Measurements from ENCODE around the gene NDUFAF8.

Gene NDUFAF8

GRCh38 chr17:81259058-81259605 lies 20.0 kb downstream of the NDUFAF8 start:
- Histone ChIP-seq H3K27me3 (replicated peaks in 2 of 5; ENCODE audit: control insufficient read depth in 4 of 5, insufficient read depth in 5 of 5, low read length in 4 of 5) (no peaks in the 10 kb centered on the region), H3K9me3 (ENCODE audit: control extremely low read depth in 1 of 5, control insufficient read depth in 4 of 5, insufficient read depth in 2 of 5, low read depth in 1 of 5, low read length in 4 of 5) (no peaks in the 10 kb centered on the region), H3K36me3 (ENCODE audit: control insufficient read depth in 4 of 4, insufficient read depth in 4 of 4, low read length in 3 of 4) (peaks cover 4 to 84% (median 57%) of the 10 kb centered on the region in 4 experiments), H3K4me1 (ENCODE audit: control extremely low read depth in 1 of 4, control insufficient read depth in 4 of 4, insufficient read depth in 4 of 4, low read length in 3 of 4) (peaks cover 0 to 9% (median 0%) of the 10 kb centered on the region in 4 experiments), H3K27ac (ENCODE audit: insufficient read depth in 1 of 2, low read depth in 1 of 2, low read length in 2 of 2, poor library complexity in 1 of 2, severe bottlenecking in 2 of 2) (no peak overlapping the region), H3K4me3 (ENCODE audit: control insufficient read depth in 1 of 7, extremely low read depth in 1 of 7, insufficient read depth in 4 of 7, low read depth in 2 of 7, low read length in 6 of 7) (no peak overlapping the region)
- ChIA-PET CTCF (interaction anchor here (0.8 to 2.4 kb wide), 4 partner anchors 50 to 280 kb away, joined by 3 to 8 read pairs (median 3); no protein-coding TSS in a partner anchor), POLR2A (no interaction called here)
- no peak for DNase-seq
- WGBS (ENCODE audit: insufficient coverage): 96% methylated on average over 22 of the region's 23 CpGs

DNA sequence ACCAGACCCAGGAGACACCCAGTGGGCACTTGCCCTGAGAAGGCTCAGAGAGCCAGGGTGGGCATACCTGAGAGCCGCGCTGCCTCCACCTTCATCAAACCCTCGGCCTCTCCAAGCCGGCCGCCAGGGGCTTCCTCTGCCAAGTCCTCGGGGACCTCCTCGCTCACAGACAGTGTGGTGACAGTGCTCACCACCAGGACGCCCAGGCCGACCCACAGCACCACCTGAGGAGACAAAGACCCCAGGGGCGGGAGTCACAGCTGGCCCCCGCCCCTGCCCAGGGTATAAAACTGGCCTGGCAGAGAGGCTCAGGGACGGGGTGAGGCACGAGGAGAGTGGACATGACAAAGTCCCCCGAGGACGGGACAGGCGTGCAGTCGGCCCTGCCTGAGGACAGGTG lies 21.1 kb downstream of the NDUFAF8 start:
- Histone ChIP-seq H3K9me3 (ENCODE audit: control extremely low read depth in 1 of 5, control insufficient read depth in 4 of 5, insufficient read depth in 2 of 5, low read depth in 1 of 5, low read length in 4 of 5) (no peaks in the 10 kb centered on the region), H3K27me3 (replicated peaks in 2 of 5; ENCODE audit: control insufficient read depth in 4 of 5, insufficient read depth in 5 of 5, low read length in 4 of 5) (no peaks in the 10 kb centered on the region), H3K4me1 (ENCODE audit: control extremely low read depth in 1 of 4, control insufficient read depth in 4 of 4, insufficient read depth in 4 of 4, low read length in 3 of 4) (peaks cover 0 to 4% (median 0%) of the 10 kb centered on the region in 4 experiments), H3K36me3 (ENCODE audit: control insufficient read depth in 4 of 4, insufficient read depth in 4 of 4, low read length in 3 of 4) (peaks cover 4 to 90% (median 62%) of the 10 kb centered on the region in 4 experiments), H3K4me3 (ENCODE audit: control insufficient read depth in 1 of 7, extremely low read depth in 1 of 7, insufficient read depth in 4 of 7, low read depth in 2 of 7, low read length in 6 of 7) (no peak overlapping the region), H3K27ac (ENCODE audit: insufficient read depth in 1 of 2, low read depth in 1 of 2, low read length in 2 of 2, poor library complexity in 1 of 2, severe bottlenecking in 2 of 2) (no peak overlapping the region)
- WGBS (ENCODE audit: insufficient coverage): 95% methylated on average over 17 of the region's 17 CpGs
- DNase-seq: no peak
- ChIA-PET CTCF (interaction anchor here (0.6 to 0.9 kb wide), 2 partner anchors 180 to 341 kb away, joined by 3 read pairs; no protein-coding TSS in a partner anchor), POLR2A (no interaction called here)

- Histone ChIP-seq H3K9me3 (ENCODE audit: control extremely low read depth in 1 of 5, control insufficient read depth in 4 of 5, insufficient read depth in 2 of 5, low read depth in 1 of 5, low read length in 4 of 5) (no peaks in the 10 kb centered on the region), H3K36me3 (ENCODE audit: control insufficient read depth in 4 of 4, insufficient read depth in 4 of 4, low read length in 3 of 4) (peaks cover 4 to 90% (median 64%) of the 10 kb centered on the region in 4 experiments), H3K4me3 (ENCODE audit: control insufficient read depth in 1 of 7, extremely low read depth in 1 of 7, insufficient read depth in 4 of 7, low read depth in 2 of 7, low read length in 6 of 7) (no peak overlapping the region), H3K27ac (ENCODE audit: insufficient read depth in 1 of 2, low read depth in 1 of 2, low read length in 2 of 2, poor library complexity in 1 of 2, severe bottlenecking in 2 of 2) (no peak overlapping the region), H3K4me1 (ENCODE audit: control extremely low read depth in 1 of 4, control insufficient read depth in 4 of 4, insufficient read depth in 4 of 4, low read length in 3 of 4) (no peaks in the 10 kb centered on the region), H3K27me3 (replicated peaks in 2 of 5; ENCODE audit: control insufficient read depth in 4 of 5, insufficient read depth in 5 of 5, low read length in 4 of 5) (no peaks in the 10 kb centered on the region)
- ChIA-PET CTCF (interaction anchor here (0.6 to 0.9 kb wide), 2 partner anchors 180 to 341 kb away, joined by 3 read pairs; no protein-coding TSS in a partner anchor), POLR2A (no interaction called here)
- no peak for DNase-seq
- 98% methylated on average over 19 of the region's 19 CpGs for WGBS (ENCODE audit: insufficient coverage)
These were observed 21.5 kb downstream of the NDUFAF8 start for GRCh38 chr17:81260641-81261040.

GRCh38 chr17:81261096-81261495 lies 22.0 kb downstream of the NDUFAF8 start:
- no peaks in the 10 kb centered on the region for H3K27me3 ChIP-seq (replicated peaks in 2 of 5; ENCODE audit: control insufficient read depth in 4 of 5, insufficient read depth in 5 of 5, low read length in 4 of 5)
- 95% methylated on average over 17 of the region's 18 CpGs for WGBS (ENCODE audit: insufficient coverage)
- H3K4me1 ChIP-seq (ENCODE audit: control extremely low read depth in 1 of 4, control insufficient read depth in 4 of 4, insufficient read depth in 4 of 4, low read length in 3 of 4): no peaks in the 10 kb centered on the region
- no peak overlapping the region for H3K4me3 ChIP-seq (ENCODE audit: control insufficient read depth in 1 of 7, extremely low read depth in 1 of 7, insufficient read depth in 4 of 7, low read depth in 2 of 7, low read length in 6 of 7)
- H3K27ac ChIP-seq (ENCODE audit: insufficient read depth in 1 of 2, low read depth in 1 of 2, low read length in 2 of 2, poor library complexity in 1 of 2, severe bottlenecking in 2 of 2): no peak overlapping the region
- CTCF ChIA-PET: interaction anchor here (0.9 kb wide), 1 partner anchor 340 kb away, joined by 3 read pairs; no protein-coding TSS in a partner anchor
- H3K36me3 ChIP-seq (ENCODE audit: control insufficient read depth in 4 of 4, insufficient read depth in 4 of 4, low read length in 3 of 4): peaks cover 8 to 93% (median 68%) of the 10 kb centered on the region in 4 experiments
- DNase-seq: no peak
- H3K9me3 ChIP-seq (ENCODE audit: control extremely low read depth in 1 of 5, control insufficient read depth in 4 of 5, insufficient read depth in 2 of 5, low read depth in 1 of 5, low read length in 4 of 5): no peaks in the 10 kb centered on the region
- POLR2A ChIA-PET: interaction anchor here (0.7 kb wide), 1 partner anchor 304 kb away, joined by 3 read pairs; no protein-coding TSS in a partner anchor

DNA sequence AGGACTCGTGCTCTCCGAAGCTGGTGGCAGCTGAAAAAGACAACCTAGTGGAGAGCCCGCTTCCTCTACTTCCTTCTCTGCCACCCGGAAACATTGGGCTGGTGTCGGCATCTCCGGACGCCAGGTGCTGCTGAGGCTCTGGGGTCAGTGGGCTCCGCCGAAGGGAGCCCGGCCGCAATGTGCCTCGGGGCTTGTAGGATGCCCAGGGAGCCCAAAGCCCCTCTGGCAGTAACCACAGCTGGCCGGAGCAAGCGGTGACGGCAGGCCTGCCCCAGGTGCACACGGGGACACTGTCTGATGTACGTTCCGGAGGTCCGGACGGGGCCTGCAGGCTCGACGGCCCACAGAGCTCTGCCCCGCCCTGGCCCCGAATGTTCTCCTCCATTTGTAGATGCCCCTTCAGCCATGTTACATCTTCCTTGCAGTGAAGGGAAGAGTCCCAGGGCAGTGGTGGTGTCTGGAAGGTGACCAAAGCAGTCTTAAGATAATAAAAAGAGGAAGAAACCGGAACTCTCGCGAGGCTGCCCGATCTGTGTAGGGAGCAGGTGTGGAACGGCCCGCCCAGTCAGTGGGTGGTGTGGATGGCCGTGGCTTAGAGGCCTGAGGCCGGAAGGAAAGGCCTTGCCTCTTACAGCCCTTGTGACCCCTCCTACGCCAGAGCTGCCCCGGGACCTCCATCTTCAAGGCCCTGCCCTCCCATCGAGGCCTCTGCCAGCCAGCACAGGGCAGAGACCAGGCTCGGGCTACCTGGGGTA lies 22.6 kb downstream of the NDUFAF8 start:
- Histone ChIP-seq H3K9me3 (ENCODE audit: control extremely low read depth in 1 of 5, control insufficient read depth in 4 of 5, insufficient read depth in 2 of 5, low read depth in 1 of 5, low read length in 4 of 5) (no peaks in the 10 kb centered on the region), H3K4me1 (ENCODE audit: control extremely low read depth in 1 of 4, control insufficient read depth in 4 of 4, insufficient read depth in 4 of 4, low read length in 3 of 4) (no peaks in the 10 kb centered on the region), H3K27ac (ENCODE audit: insufficient read depth in 1 of 2, low read depth in 1 of 2, low read length in 2 of 2, poor library complexity in 1 of 2, severe bottlenecking in 2 of 2) (no peak overlapping the region), H3K27me3 (replicated peaks in 2 of 5; ENCODE audit: control insufficient read depth in 4 of 5, insufficient read depth in 5 of 5, low read length in 4 of 5) (no peaks in the 10 kb centered on the region), H3K4me3 (ENCODE audit: control insufficient read depth in 1 of 7, extremely low read depth in 1 of 7, insufficient read depth in 4 of 7, low read depth in 2 of 7, low read length in 6 of 7) (no peak overlapping the region), H3K36me3 (ENCODE audit: control insufficient read depth in 4 of 4, insufficient read depth in 4 of 4, low read length in 3 of 4) (peaks cover 8 to 88% (median 65%) of the 10 kb centered on the region in 4 experiments)
- DNase-seq: no peak
- ChIA-PET POLR2A (interaction anchor here (0.7 kb wide), 1 partner anchor 303 kb away, joined by 3 read pairs; no protein-coding TSS in a partner anchor), CTCF (no interaction called here)
- WGBS (ENCODE audit: insufficient coverage): 96% methylated on average over 35 of the region's 36 CpGs

GRCh38 chr17:81263371-81264181 lies 24.5 kb downstream of the NDUFAF8 start:
- ChIA-PET POLR2A (no interaction called here), CTCF (interaction anchor here (1.0 to 1.1 kb wide), 3 partner anchors 27 to 337 kb away, joined by 3 read pairs; no protein-coding TSS in a partner anchor)
- 96% methylated on average over 32 of the region's 40 CpGs for WGBS (ENCODE audit: insufficient coverage)
- no peaks in the 10 kb centered on the region for H3K27me3 ChIP-seq (replicated peaks in 2 of 5; ENCODE audit: control insufficient read depth in 4 of 5, insufficient read depth in 5 of 5, low read length in 4 of 5)
- H3K27ac ChIP-seq (ENCODE audit: insufficient read depth in 1 of 2, low read depth in 1 of 2, low read length in 2 of 2, poor library complexity in 1 of 2, severe bottlenecking in 2 of 2): no peak overlapping the region
- no peak overlapping the region for H3K4me3 ChIP-seq (ENCODE audit: control insufficient read depth in 1 of 7, extremely low read depth in 1 of 7, insufficient read depth in 4 of 7, low read depth in 2 of 7, low read length in 6 of 7)
- H3K9me3 ChIP-seq (ENCODE audit: control extremely low read depth in 1 of 5, control insufficient read depth in 4 of 5, insufficient read depth in 2 of 5, low read depth in 1 of 5, low read length in 4 of 5): no peaks in the 10 kb centered on the region
- DNase-seq: no peak
- no peaks in the 10 kb centered on the region for H3K4me1 ChIP-seq (ENCODE audit: control extremely low read depth in 1 of 4, control insufficient read depth in 4 of 4, insufficient read depth in 4 of 4, low read length in 3 of 4)
- peaks cover 8 to 84% (median 62%) of the 10 kb centered on the region in 4 experiments for H3K36me3 ChIP-seq (ENCODE audit: control insufficient read depth in 4 of 4, insufficient read depth in 4 of 4, low read length in 3 of 4)
